Liver (tissue), 9 donors: ENCODE data around the gene VASN. TPM values are rescaled to one million over a fixed set of nuclear protein-coding genes. Genes with fewer than 3 reads are reported as not detected.

Experiments
- DNase-seq: peaks from one replicate; pipeline ENCODE4 v3.0.0-alpha.2; 2017; ENCODE audit warnings: low spot score
- H3K27ac ChIP-seq, 2 donors: one replicate each; pipeline ENCODE4 v1.7.0; 2013; ENCODE audit warnings: inconsistent platforms in 2 of 2, low read length in 2 of 2, control low read depth in 1 of 2, low read depth in 1 of 2, mild to moderate bottlenecking in 1 of 2
- H3K27me3 ChIP-seq, 4 donors: one replicate each; pipeline versions ENCODE4 v1.6.1 to v1.7.0; 2013; ENCODE audit warnings: low read length in 3 of 4, inconsistent platforms in 1 of 4, mild to moderate bottlenecking in 1 of 4, moderate library complexity in 1 of 4; ENCODE audit not compliant: control insufficient read depth in 4 of 4, insufficient read depth in 4 of 4
- H3K36me3 ChIP-seq, 4 donors: one replicate each; pipeline versions ENCODE4 v1.6.1 to v1.7.0; 2013; ENCODE audit warnings: low read length in 3 of 4, mild to moderate bottlenecking in 3 of 4, low read depth in 1 of 4, moderate library complexity in 1 of 4; ENCODE audit not compliant: control insufficient read depth in 4 of 4, insufficient read depth in 3 of 4
- H3K4me1 ChIP-seq, 4 donors: one replicate each; pipeline versions ENCODE4 v1.6.1 to v1.7.0; 2013; ENCODE audit warnings: low read length in 3 of 4, mild to moderate bottlenecking in 3 of 4, moderate library complexity in 1 of 4; ENCODE audit not compliant: control insufficient read depth in 4 of 4, insufficient read depth in 4 of 4
- H3K4me3 ChIP-seq, 3 donors: one replicate each; pipeline versions ENCODE4 v1.6.1 to v1.7.0; 2013; ENCODE audit warnings: low read length in 3 of 3, control low read depth in 1 of 3, low read depth in 1 of 3, mild to moderate bottlenecking in 1 of 3
- H3K9ac ChIP-seq, 2 donors: one replicate each; pipeline ENCODE4 v1.7.0; 2013; ENCODE audit warnings: low read length in 2 of 2, mild to moderate bottlenecking in 2 of 2, moderate library complexity in 2 of 2, control low read depth in 1 of 2, low read depth in 1 of 2
- H3K9me3 ChIP-seq, 4 donors: one replicate each; pipeline versions ENCODE4 v1.6.1 to v1.7.0; 2013; ENCODE audit warnings: low read length in 3 of 4; ENCODE audit not compliant: control insufficient read depth in 4 of 4
- CTCF ChIP-seq: fragments of 150-350 bp; IDR thresholded peaks from 2 replicates; pipeline ENCODE4 v1.5.1; 2017; ENCODE audit warnings: improper control_type of control experiment, low read depth, low read length; ENCODE audit not compliant: missing input control
- EGR1 ChIP-seq, 2 donors: IDR thresholded peaks; 2 replicates each; pipeline ENCODE4 v1.6.1; 2016 to 2018; ENCODE audit warnings: antibody characterized with exemption in 2 of 2, low read depth in 2 of 2
- FOXA1 ChIP-seq: IDR thresholded peaks from 2 replicates; pipeline ENCODE4 v1.6.1; 2016; ENCODE audit warnings: antibody characterized with exemption
- FOXA2 ChIP-seq: IDR thresholded peaks from 2 replicates; pipeline ENCODE4 v1.6.1; 2016; ENCODE audit warnings: antibody characterized with exemption
- GABPA ChIP-seq, 2 donors: IDR thresholded peaks in 1 of 2; conservative IDR thresholded peaks in 1 of 2; 2 replicates each; pipeline ENCODE4 v1.6.1; 2016; ENCODE audit warnings: antibody characterized with exemption in 2 of 2, mild to moderate bottlenecking in 1 of 2, moderate library complexity in 1 of 2
- HNF4A ChIP-seq, 2 donors: conservative IDR thresholded peaks; 2 replicates each; pipeline ENCODE4 v1.6.1; 2016; ENCODE audit warnings: antibody characterized with exemption in 2 of 2, mild to moderate bottlenecking in 2 of 2
- HNF4G ChIP-seq: IDR thresholded peaks from 2 replicates; pipeline ENCODE4 v1.6.1; 2016; ENCODE audit warnings: antibody characterized with exemption
- JUND ChIP-seq, 2 donors: IDR thresholded peaks; 2 replicates each; pipeline ENCODE4 v1.6.1; 2016; ENCODE audit warnings: antibody characterized with exemption in 2 of 2
- MAX ChIP-seq: IDR thresholded peaks from 2 replicates; pipeline ENCODE4 v1.6.1; 2016; ENCODE audit warnings: antibody characterized with exemption
- NR2F2 ChIP-seq: IDR thresholded peaks from 2 replicates; pipeline ENCODE4 v1.6.1; 2016; ENCODE audit warnings: antibody characterized with exemption
- RAD21 ChIP-seq, 2 donors: IDR thresholded peaks; 2 replicates each; pipeline ENCODE4 v1.6.1; 2016; ENCODE audit warnings: antibody characterized with exemption in 2 of 2, mild to moderate bottlenecking in 2 of 2
- RXRA ChIP-seq, 2 donors: IDR thresholded peaks; 2 replicates each; pipeline ENCODE4 v1.6.1; 2017 to 2018; ENCODE audit warnings: antibody characterized with exemption in 2 of 2, mild to moderate bottlenecking in 1 of 2
- SP1 ChIP-seq: IDR thresholded peaks from 2 replicates; pipeline ENCODE4 v1.6.1; 2018; ENCODE audit warnings: antibody characterized with exemption, mild to moderate bottlenecking
- TAF1 ChIP-seq: conservative IDR thresholded peaks from 2 replicates; pipeline ENCODE4 v1.6.1; 2016; ENCODE audit warnings: antibody characterized with exemption, mild to moderate bottlenecking
- YY1 ChIP-seq: IDR thresholded peaks from 2 replicates; pipeline ENCODE4 v1.6.1; 2016; ENCODE audit warnings: antibody characterized with exemption, mild to moderate bottlenecking
- ZBTB33 ChIP-seq: IDR thresholded peaks from 2 replicates; pipeline ENCODE4 v1.6.1; 2016; ENCODE audit warnings: antibody characterized with exemption
- WGBS: extraction: QIAGEN DNeasy Blood & Tissue Kit; methylation state at CpG from one replicate; pipeline ENCODE4 v1.1.7; 2013; 5-methylcytosine and 5-hydroxymethylcytosine counted together
- polyA plus RNA-seq, 2 donors: library from polyadenylated mRNA; stranded (reverse) in 1 of 2; unstranded in 1 of 2; fragments of 200-250 nt in 1 of 2; fragments of >200 nt in 1 of 2; fragmentation: Nextera tagmentation in 1 of 2; extraction: Ambion mirVana in 1 of 2; gene quantifications; one replicate each; pipeline versions ENCODE4 v1.2.1 to v1.2.3, GENCODE V29; 2013 to 2015
- total RNA-seq, 2 donors: library from RNA; depleted of rRNA; stranded (reverse); fragments of >200 nt; gene quantifications; one replicate each; pipeline ENCODE4 v1.2.3, GENCODE V29; 2014
- TF ChIP-seq, protein P1 (sequence below): IDR thresholded peaks from 2 replicates; pipeline ENCODE4 v1.6.1; 2016; ENCODE audit warnings: antibody characterized with exemption, mild to moderate bottlenecking
- TF ChIP-seq, protein P2 (sequence below): IDR thresholded peaks from 2 replicates; pipeline ENCODE4 v1.6.1; 2016; ENCODE audit warnings: antibody characterized with exemption
- donor health status: healthy.
- donor health status: healthy.
- donor health status: healthy.
- donor health status: healthy.
- donor health status: healthy.

The VASN gene
- total and polyA plus RNA-seq, 4 donors, result 6.2 to 26.9 (median 21.2) TPM

- DNase-seq, result no peak
- 86% methylated on average over 10 of the region's 10 CpGs for WGBS
- Histone ChIP-seq H3K36me3 (peaks cover 0 to 5% (median 3%) of the 10 kb centered on the region in 4 donors), H3K27ac (no peak overlapping the region), H3K9ac (no peak overlapping the region), H3K9me3 (no peaks in the 10 kb centered on the region), H3K4me3 (no peak overlapping the region), H3K4me1 (peaks cover 0 to 11% (median 0%) of the 10 kb centered on the region in 4 donors), H3K27me3 (no peaks in the 10 kb centered on the region)
- no peak for TF ChIP-seq YY1
- TF ChIP-seq RAD21 (IDR thresholded peaks at IDR 0.05), result no peak
- TF ChIP-seq NR2F2, result no peak
- no peak for TF ChIP-seq HNF4A (conservative IDR thresholded peaks at IDR 0.05)
- TF ChIP-seq, protein P1, sequence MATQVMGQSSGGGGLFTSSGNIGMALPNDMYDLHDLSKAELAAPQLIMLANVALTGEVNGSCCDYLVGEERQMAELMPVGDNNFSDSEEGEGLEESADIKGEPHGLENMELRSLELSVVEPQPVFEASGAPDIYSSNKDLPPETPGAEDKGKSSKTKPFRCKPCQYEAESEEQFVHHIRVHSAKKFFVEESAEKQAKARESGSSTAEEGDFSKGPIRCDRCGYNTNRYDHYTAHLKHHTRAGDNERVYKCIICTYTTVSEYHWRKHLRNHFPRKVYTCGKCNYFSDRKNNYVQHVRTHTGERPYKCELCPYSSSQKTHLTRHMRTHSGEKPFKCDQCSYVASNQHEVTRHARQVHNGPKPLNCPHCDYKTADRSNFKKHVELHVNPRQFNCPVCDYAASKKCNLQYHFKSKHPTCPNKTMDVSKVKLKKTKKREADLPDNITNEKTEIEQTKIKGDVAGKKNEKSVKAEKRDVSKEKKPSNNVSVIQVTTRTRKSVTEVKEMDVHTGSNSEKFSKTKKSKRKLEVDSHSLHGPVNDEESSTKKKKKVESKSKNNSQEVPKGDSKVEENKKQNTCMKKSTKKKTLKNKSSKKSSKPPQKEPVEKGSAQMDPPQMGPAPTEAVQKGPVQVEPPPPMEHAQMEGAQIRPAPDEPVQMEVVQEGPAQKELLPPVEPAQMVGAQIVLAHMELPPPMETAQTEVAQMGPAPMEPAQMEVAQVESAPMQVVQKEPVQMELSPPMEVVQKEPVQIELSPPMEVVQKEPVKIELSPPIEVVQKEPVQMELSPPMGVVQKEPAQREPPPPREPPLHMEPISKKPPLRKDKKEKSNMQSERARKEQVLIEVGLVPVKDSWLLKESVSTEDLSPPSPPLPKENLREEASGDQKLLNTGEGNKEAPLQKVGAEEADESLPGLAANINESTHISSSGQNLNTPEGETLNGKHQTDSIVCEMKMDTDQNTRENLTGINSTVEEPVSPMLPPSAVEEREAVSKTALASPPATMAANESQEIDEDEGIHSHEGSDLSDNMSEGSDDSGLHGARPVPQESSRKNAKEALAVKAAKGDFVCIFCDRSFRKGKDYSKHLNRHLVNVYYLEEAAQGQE, result no peak
- no peak for TF ChIP-seq MAX
- no peak for TF ChIP-seq ZBTB33
- TF ChIP-seq, protein P2, sequence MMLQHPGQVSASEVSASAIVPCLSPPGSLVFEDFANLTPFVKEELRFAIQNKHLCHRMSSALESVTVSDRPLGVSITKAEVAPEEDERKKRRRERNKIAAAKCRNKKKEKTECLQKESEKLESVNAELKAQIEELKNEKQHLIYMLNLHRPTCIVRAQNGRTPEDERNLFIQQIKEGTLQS, result no peak
- no peak for TF ChIP-seq FOXA2
- TF ChIP-seq GABPA (IDR thresholded peaks at IDR 0.05 in 1 of 2, conservative IDR thresholded peaks at IDR 0.05 in 1 of 2), result no peak
- no peak for TF ChIP-seq FOXA1
- no peak for TF ChIP-seq SP1
- no peak for TF ChIP-seq CTCF
- TF ChIP-seq JUND (IDR thresholded peaks at IDR 0.05), result no peak
- TF ChIP-seq HNF4G, result no peak
- TF ChIP-seq RXRA (IDR thresholded peaks at IDR 0.05), result no peak
- no peak for TF ChIP-seq EGR1 (IDR thresholded peaks at IDR 0.05; ENCODE audit: low read depth in 2 of 2)
- no peak for TF ChIP-seq TAF1
Observed at GRCh38 chr16:4386951-4387565, 15.4 kb downstream of the VASN start.
